ENCODE data around the gene OR2A42. TPM values are rescaled to one million over a fixed set of nuclear protein-coding genes. Genes with fewer than 3 reads are reported as not detected.
"Not testable (repeated sequence)": the region's sequence is repeated elsewhere in the genome, so short reads cannot be mapped to it uniquely, and the experiment has no call there.

OR2A42 gene
- polyA plus RNA-seq, 2 of the 4 experiments (the other 2 are of a cell fraction): not detected

DNA sequence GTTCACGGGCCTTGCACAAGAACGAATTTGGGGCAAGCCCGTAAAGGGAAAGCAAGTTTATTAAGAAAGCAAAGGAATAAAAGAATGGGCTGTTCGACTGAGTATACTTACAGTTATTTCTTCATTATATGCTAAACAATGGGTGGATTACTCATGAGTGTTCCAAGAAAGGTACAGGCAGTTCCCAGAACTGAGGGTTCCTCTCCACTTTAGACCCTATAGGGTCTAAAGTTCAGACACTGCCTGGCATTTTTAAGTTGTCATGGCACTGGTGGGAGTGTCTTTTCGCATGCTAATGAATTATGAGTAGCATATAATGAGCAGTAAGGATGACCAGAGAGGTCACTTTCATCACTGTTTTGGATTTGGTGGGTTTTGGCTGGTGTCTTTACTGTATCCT, 34.1 kb downstream of the OR2A42 start:
- H3K4me2 ChIP-seq; FAIRE-seq; ATAC-seq; H3K4me3 ChIP-seq; DNase-seq (ENCODE audit: low read depth in 1 of 2, low spot score in 1 of 2); POLR2A ChIA-PET; H3K27ac ChIP-seq; H3K9me3 ChIP-seq; CTCF ChIA-PET; H3K4me1 ChIP-seq: not testable (repeated sequence)
- no CpG with 5 or more reads among the region's 5 CpGs for WGBS (ENCODE audit: missing lambda C conversion rate)

DNA sequence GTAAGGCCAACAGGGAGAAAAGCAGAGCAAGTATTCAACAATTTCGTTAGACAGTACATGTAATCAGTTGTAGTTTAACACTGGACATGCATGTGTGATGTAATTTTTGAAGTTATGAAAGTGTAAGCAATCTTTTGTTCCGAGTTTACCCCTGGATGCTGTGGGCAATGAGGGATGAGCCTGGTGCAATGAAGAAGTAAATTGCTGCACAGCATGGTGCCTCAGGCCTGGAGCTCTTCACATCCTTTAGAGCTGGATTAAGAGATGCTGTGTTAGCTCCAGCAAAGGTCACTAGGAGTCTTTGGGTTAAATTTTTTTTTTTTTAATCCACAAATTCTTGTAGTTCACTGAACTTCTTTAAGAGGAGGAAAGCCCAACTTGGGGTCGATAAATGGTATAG, 36.3 kb downstream of the OR2A42 start:
- H3K4me3 ChIP-seq; H3K9me3 ChIP-seq; ATAC-seq; H3K27ac ChIP-seq; H3K4me2 ChIP-seq; DNase-seq (ENCODE audit: low read depth in 1 of 2, low spot score in 1 of 2); H3K4me1 ChIP-seq; FAIRE-seq; CTCF ChIA-PET; POLR2A ChIA-PET: not testable (repeated sequence)
- no CpG with 5 or more reads among the region's 3 CpGs for WGBS (ENCODE audit: missing lambda C conversion rate)

DNA sequence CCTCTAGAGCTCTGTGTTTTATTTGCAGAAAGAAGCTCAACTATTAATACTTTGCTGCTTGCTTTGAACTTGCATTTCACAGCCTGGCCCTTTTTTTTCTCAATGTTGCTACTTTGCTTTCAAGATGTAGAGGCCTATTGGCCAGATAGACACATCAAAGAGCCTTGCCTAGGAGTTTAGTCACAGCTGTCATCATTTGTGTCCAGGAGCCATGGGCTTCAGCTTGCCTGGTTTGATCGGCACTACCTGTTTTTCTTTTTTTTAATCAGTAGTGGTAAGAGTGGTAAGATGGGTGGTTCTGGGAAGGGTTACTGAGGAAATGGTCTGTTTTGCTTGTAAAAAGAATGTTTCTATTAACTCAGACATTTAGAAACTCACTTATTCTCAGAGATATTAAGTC, 37.4 kb downstream of the OR2A42 start:
- H3K4me2 ChIP-seq; DNase-seq (ENCODE audit: low read depth in 1 of 2, low spot score in 1 of 2); H3K4me1 ChIP-seq; FAIRE-seq; CTCF ChIA-PET; POLR2A ChIA-PET; H3K4me3 ChIP-seq; H3K27ac ChIP-seq; ATAC-seq; H3K9me3 ChIP-seq: not testable (repeated sequence)
- no CpG with 5 or more reads among the region's 1 CpG for WGBS (ENCODE audit: missing lambda C conversion rate)

DNA sequence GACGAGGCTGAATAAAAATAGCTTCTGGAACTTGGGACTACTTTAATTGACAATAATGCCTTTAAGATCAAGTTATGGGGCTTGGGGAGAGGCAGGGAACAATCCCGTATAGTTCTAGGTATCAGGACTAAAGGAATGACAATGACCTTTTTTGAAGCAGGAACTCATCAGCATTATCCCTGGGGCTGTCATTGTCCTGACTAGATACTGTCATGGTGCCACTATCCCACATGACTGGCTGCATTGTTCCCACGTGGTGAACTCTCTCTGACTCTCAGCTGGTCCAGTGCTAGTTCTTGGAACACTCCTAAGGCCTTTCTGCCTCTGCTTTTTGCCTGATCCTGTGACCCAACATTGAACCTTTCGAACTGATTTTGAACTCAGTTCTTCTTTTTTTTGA, 40.5 kb downstream of the OR2A42 start:
- H3K4me1 ChIP-seq; H3K27ac ChIP-seq; FAIRE-seq; H3K9me3 ChIP-seq; H3K4me3 ChIP-seq; ATAC-seq; H3K4me2 ChIP-seq; DNase-seq (ENCODE audit: low read depth in 1 of 2, low spot score in 1 of 2); POLR2A ChIA-PET; CTCF ChIA-PET: not testable (repeated sequence)
- 46% methylated on average over 3 of the region's 4 CpGs for WGBS (ENCODE audit: missing lambda C conversion rate)

DNA sequence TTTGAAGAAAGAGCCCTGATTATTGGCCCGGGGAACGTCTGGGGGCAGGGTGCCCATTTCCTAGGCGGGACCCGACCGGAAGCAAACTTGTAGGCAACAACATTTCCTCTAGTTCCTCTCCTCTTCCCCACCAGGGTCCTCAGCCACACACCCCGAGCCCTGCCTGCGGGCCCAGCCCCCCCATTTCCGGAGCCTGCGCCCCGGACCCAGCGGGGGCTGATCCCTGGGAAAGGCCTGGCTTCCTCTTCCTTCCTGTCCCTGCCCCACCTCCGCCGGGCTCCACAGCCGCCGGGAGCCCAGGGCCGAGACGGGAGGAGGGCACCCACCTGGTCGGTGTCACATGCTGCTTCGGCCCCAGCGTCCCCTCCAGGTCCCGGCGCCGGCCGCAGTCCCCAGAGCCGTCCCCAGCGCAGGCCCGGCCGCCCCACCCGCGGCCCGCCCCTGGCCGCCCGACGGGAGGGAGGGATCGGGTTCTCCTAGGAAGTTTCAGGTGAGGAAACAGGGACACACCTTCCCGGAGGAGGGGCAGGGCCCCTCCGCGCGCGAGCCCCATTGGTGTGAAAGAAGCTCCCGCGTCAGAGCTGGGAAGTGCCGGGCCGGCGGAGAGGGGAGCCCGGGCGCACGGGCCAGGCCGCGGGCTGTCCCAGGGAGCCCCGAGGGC, 44.1 kb downstream of the OR2A42 start, which contains the start of gene ARHGEF35:
Gene ARHGEF35, minus strand, starts transcription at position 622 of the 661 bp plus-strand sequence. CDS start 7,450 bp downstream, outside the sequence.
- H3K4me3 ChIP-seq; POLR2A ChIA-PET; H3K27ac ChIP-seq; FAIRE-seq; H3K9me3 ChIP-seq; H3K4me2 ChIP-seq; DNase-seq (ENCODE audit: low read depth in 1 of 2, low spot score in 1 of 2); H3K4me1 ChIP-seq; CTCF ChIA-PET: not testable (repeated sequence)
- ATAC-seq: peak; percentile 64 to 81
- WGBS (ENCODE audit: missing lambda C conversion rate): no CpG with 5 or more reads among the region's 51 CpGs

DNA sequence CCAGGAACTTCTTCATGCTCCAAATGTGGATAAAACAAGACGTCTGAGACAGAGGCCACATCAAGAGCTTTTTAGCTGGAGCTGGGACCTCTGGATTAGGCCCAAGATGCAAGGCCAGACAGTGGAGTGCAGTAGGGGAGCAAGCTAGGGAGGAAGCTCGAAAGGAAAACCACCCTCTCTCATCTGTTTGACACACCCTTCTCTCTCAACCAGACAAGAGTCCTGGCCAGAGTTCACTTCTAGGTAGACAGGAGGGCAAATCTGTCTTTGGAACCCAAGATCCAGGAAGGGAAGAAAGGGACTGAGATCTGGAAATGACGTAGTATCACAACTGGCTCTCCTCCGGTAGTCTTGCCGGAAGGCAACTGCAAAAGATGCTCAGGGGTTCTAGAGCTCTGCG, 45.0 kb downstream of the OR2A42 start:
- WGBS (ENCODE audit: missing lambda C conversion rate): no CpG with 5 or more reads among the region's 6 CpGs
- POLR2A ChIA-PET; H3K4me2 ChIP-seq; H3K4me3 ChIP-seq; CTCF ChIA-PET; DNase-seq (ENCODE audit: low read depth in 1 of 2, low spot score in 1 of 2); ATAC-seq; H3K4me1 ChIP-seq; H3K27ac ChIP-seq; FAIRE-seq; H3K9me3 ChIP-seq: not testable (repeated sequence)

DNA sequence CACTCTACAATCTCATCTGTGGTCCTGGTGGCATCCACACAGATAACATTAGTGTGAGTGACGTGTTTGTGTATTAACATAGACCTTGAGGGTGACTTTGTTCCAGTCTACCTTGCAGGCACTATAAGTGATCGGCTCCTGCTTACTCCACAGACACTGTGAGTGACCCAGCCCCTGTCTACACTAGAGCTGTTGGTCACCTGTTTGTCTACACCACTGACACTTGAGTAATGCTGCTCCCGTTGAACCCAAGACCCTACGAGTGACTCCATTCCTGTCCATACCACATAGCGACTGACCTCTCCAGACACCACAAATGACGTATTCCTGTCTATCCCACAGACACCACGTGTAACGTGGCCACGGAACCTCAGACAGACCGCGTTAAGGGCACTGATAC, 45.6 kb downstream of the OR2A42 start:
- WGBS (ENCODE audit: missing lambda C conversion rate): no CpG with 5 or more reads among the region's 11 CpGs
- H3K4me3 ChIP-seq; H3K4me1 ChIP-seq; CTCF ChIA-PET; H3K4me2 ChIP-seq; DNase-seq (ENCODE audit: low read depth in 1 of 2, low spot score in 1 of 2); H3K27ac ChIP-seq; POLR2A ChIA-PET; ATAC-seq; H3K9me3 ChIP-seq; FAIRE-seq: not testable (repeated sequence)

DNA sequence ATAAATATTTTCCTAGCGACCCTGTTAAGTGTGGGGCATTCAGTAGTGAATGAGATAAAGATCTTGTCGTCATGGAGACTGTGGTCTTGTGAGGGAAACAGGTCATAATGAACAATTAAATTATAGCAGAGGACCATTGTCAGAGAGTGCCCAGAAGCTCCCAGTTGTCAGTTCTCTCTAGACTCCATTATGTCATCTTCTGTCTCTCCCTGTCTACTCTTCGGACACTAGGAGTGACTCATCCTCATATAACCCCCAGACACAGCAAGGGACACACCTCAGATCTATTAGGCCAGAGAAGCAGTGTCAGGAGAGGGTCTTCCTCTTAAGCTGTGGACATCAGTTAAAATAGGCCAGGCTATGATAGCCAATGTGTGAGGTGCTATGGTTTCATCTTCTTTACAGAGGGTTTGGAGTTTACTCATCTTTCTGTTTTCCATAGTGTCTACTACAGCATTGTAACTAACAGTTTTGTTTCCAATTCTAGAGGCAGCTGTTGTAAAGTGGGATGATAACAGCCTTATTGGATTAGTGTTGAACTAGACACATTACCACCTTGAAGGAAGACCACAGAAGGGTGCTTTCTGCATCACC, 50.7 kb downstream of the OR2A42 start:
- FAIRE-seq; H3K27ac ChIP-seq; H3K9me3 ChIP-seq; H3K4me1 ChIP-seq; DNase-seq (ENCODE audit: low read depth in 1 of 2, low spot score in 1 of 2); POLR2A ChIA-PET; CTCF ChIA-PET; H3K4me3 ChIP-seq; H3K4me2 ChIP-seq: not testable (repeated sequence)
- WGBS (ENCODE audit: missing lambda C conversion rate): no CpG with 5 or more reads among the region's 3 CpGs
- peak in 1 of 2 experiments; percentile 35; a peak in 2 of 6 replicates for ATAC-seq

DNA sequence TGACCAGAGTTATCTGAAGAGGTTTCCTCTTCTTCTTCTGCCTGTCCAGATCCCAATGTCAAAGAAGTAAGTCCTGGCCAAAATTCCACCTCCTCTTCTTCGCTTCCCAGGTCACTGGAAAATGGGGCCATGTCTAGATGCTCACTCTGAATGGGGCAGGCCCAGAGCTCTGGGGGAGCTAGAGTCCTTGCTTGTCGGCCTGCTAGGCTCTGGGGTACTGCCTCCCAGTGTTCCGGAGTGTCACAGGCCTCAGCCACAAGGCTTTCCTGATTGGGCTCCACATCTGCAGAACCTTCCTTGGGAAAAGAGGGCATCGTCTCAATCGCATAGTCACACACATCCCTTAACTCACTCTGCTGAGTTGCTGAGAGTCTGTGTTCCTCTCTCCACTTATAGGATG, 51.6 kb downstream of the OR2A42 start:
- H3K4me1 ChIP-seq; H3K4me2 ChIP-seq; H3K9me3 ChIP-seq; H3K27ac ChIP-seq; CTCF ChIA-PET; ATAC-seq; H3K4me3 ChIP-seq; FAIRE-seq; DNase-seq (ENCODE audit: low read depth in 1 of 2, low spot score in 1 of 2); POLR2A ChIA-PET: not testable (repeated sequence)
- no CpG with 5 or more reads among the region's 5 CpGs for WGBS (ENCODE audit: missing lambda C conversion rate)

DNA sequence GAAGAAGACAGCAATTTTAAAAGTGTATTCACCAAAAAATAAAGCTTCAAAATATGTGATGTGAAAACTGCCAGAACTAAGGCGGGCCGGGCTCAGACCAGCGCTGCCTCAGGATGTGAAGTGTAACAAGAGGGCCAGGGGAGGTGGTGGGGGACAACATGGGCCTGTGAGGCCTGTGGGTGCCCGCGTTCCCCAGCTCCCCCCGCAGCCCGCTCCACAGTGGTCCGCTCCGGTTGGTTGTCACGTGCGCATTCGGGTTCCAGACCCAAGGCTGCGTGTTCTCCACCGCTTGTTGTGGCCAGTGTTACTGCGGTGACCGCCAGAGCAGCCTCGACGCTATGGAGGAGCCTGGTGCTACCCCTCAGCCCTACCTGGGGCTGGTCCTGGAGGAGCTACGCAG, 56.2 kb downstream of the OR2A42 start, which contains the start of gene CTAGE4:
Gene CTAGE4, plus strand, starts transcription at position 301 of the 400 bp plus-strand sequence. Its CDS starts 38 bp downstream, at position 339.
- H3K4me1 ChIP-seq, FAIRE-seq: not testable (repeated sequence)

DNA sequence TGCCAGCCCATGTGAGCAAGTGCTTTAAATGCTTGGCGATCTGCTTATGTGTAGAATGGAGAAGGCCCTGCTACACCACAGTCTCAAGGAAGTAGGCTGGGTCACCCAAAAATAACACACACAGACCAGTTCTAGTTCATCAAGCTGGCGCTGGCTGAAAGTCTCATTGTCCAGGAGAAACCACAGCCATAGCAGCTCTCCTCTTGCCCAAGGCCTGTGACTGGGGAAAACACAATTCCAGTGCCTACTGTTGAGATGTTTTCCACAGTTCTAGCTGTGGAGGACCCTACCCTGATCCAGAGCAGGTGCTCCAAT, 60.3 kb downstream of the OR2A42 start:
- H3K27ac ChIP-seq, POLR2A ChIA-PET: not testable (repeated sequence)

More for the DNA sequence above, 56.2 kb downstream of the OR2A42 start, which contains the start of gene CTAGE4:
- DNase-seq (ENCODE audit: low read depth in 1 of 2, low spot score in 1 of 2); H3K27ac ChIP-seq; H3K4me3 ChIP-seq; H3K9me3 ChIP-seq; ATAC-seq; H3K4me2 ChIP-seq; CTCF ChIA-PET; POLR2A ChIA-PET: not testable (repeated sequence)
- no CpG with 5 or more reads among the region's 19 CpGs for WGBS (ENCODE audit: missing lambda C conversion rate)

More for the DNA sequence above, 60.3 kb downstream of the OR2A42 start:
- DNase-seq (ENCODE audit: low read depth in 1 of 2, low spot score in 1 of 2); H3K4me1 ChIP-seq; H3K9me3 ChIP-seq; FAIRE-seq; H3K4me2 ChIP-seq; H3K4me3 ChIP-seq; CTCF ChIA-PET; ATAC-seq: not testable (repeated sequence)
- 80% methylated on average over 1 of the region's 2 CpGs for WGBS (ENCODE audit: missing lambda C conversion rate)
